Endothelial cell of hepatic sinusoid (primary cell): ENCODE results near the gene VPS8.
"Not testable (repeated sequence)": the region's sequence is repeated elsewhere in the genome, so short reads cannot be mapped to it uniquely, and the experiment has no call there.

ENCODE experiments used
- in situ Hi-C: cut with HindIII; loops from 2 replicates; pipeline ENCODE4 v1.10.0; 2017; ENCODE audit warnings: low sequenced_read_pairs

Gene VPS8

GRCh38 chr3:184911570-184911969, 99.6 kb downstream of the VPS8 start:
- in situ Hi-C loops = no loop called here

- in situ Hi-C loops = no loop called here
Observed at GRCh38 chr3:184912163-184912562, 100.2 kb downstream of the VPS8 start.

GRCh38 chr3:184914628-184915027, 102.7 kb downstream of the VPS8 start:
- in situ Hi-C loops = no loop called here

GRCh38 chr3:184918750-184919149, 106.8 kb downstream of the VPS8 start:
- in situ Hi-C loops = no loop called here

GRCh38 chr3:184919651-184920050, 107.7 kb downstream of the VPS8 start:
- in situ Hi-C loops = no loop called here

- in situ Hi-C loops = no loop called here
Observed at GRCh38 chr3:184924547-184924946, 112.6 kb downstream of the VPS8 start.

- in situ Hi-C loops = no loop called here
Observed at GRCh38 chr3:184927796-184928315, 115.9 kb downstream of the VPS8 start.

GRCh38 chr3:184932777-184933176, 120.8 kb downstream of the VPS8 start:
- in situ Hi-C loops = no loop called here

GRCh38 chr3:184937611-184938010, 125.6 kb downstream of the VPS8 start:
- in situ Hi-C loops = no loop called here

GRCh38 chr3:184941408-184941807, 129.4 kb downstream of the VPS8 start:
- in situ Hi-C loops = loop anchor here (5.0 kb wide), 1 partner anchor 74 kb away; no protein-coding TSS in a partner anchor

GRCh38 chr3:184942735-184943134, 130.8 kb downstream of the VPS8 start:
- in situ Hi-C loops = loop anchor here (5.0 kb wide), 1 partner anchor 75 kb away; no protein-coding TSS in a partner anchor

GRCh38 chr3:184944241-184944640, 132.3 kb downstream of the VPS8 start:
- in situ Hi-C loops = loop anchor here (5.0 kb wide), 1 partner anchor 77 kb away; no protein-coding TSS in a partner anchor

- in situ Hi-C loops = no loop called here
Observed at GRCh38 chr3:184945886-184946625, 134.1 kb downstream of the VPS8 start.

- in situ Hi-C loops = no loop called here
Observed at GRCh38 chr3:184946917-184947316, 135.0 kb downstream of the VPS8 start.

GRCh38 chr3:184949251-184949965, 137.4 kb downstream of the VPS8 start:
- in situ Hi-C loops = no loop called here

GRCh38 chr3:184950816-184951215, 138.8 kb downstream of the VPS8 start:
- in situ Hi-C loops = not testable (repeated sequence)

GRCh38 chr3:184952671-184953070, 140.7 kb downstream of the VPS8 start:
- in situ Hi-C loops = no loop called here

GRCh38 chr3:184953401-184953800, 141.4 kb downstream of the VPS8 start:
- in situ Hi-C loops = no loop called here

- in situ Hi-C loops = no loop called here
Observed at GRCh38 chr3:184954251-184954650, 142.3 kb downstream of the VPS8 start.

GRCh38 chr3:184954851-184955250, 142.9 kb downstream of the VPS8 start:
- in situ Hi-C loops = not testable (repeated sequence)

GRCh38 chr3:184965639-184966430, 153.9 kb downstream of the VPS8 start:
- in situ Hi-C loops = no loop called here
